Astrocyte of the spinal cord (primary cell): ENCODE measurements around the gene PCDHB15.
A peak's percentile ranks its signal among the peaks of the same experiment; 100 is the strongest.
"Not testable (repeated sequence)": the region's sequence is repeated elsewhere in the genome, so short reads cannot be mapped to it uniquely, and the experiment has no call there.

Experiments
- DNase-seq: peaks from one replicate; pipeline ENCODE4 v3.0.0; 2011; ENCODE audit warnings: low read depth, low spot score
- H3K4me3 ChIP-seq: 2 replicates; pipeline ENCODE4 v1.5.1; 2011; ENCODE audit warnings: low read depth, mild to moderate bottlenecking, low read length, moderate library complexity
- in situ Hi-C: cut with HindIII; loops from 2 replicates; pipeline ENCODE4 v1.10.0; 2017; ENCODE audit warnings: low sequenced_read_pairs
- TF ChIP-seq, protein P1 (sequence below): IDR thresholded peaks from 2 replicates; pipeline ENCODE4 v1.5.1; 2012; ENCODE audit warnings: low read depth, mild to moderate bottlenecking, low read length, inconsistent platforms

Gene PCDHB15

DNA sequence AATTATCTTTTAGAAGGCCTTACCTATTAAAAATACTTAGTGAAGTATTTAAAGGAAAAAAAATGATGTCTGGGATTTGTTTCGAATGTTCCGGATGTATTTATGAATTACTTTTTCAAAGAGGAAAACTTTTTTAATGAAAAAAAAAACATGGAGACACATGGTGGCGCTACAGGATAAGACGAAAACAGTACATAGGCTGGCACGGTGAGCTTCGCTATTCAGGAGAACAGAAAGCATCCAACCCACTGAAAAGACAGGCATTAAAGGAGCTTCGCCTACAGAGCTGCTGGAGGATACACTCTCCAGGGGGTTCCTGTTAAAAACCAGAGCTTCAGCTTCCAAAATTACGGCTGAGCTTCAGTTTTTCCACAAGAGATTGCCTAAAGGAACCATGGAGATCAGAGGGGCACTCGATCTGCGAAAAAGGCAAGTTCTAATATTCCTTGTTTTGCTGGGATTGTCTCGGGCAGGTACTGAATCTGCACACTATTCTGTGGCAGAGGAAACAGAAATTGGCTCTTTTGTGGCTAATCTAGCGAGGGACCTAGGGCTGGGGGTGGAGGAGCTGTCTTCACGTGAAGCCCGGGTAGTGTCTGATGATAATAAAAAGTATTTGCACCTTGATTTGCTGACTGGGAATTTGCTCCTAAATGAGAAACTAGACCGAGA lies 21.9 kb upstream of the PCDHB15 start, which contains the start of gene PCDHB14:
TSS of gene PCDHB14 (plus strand) at position 232 of the 672 bp plus-strand sequence. CDS start at position 395, 163 bp downstream.
- in situ Hi-C loops = no loop called here
- H3K4me3 ChIP-seq = no peak within 1 kb of the TSS
- TF ChIP-seq, protein P1, sequence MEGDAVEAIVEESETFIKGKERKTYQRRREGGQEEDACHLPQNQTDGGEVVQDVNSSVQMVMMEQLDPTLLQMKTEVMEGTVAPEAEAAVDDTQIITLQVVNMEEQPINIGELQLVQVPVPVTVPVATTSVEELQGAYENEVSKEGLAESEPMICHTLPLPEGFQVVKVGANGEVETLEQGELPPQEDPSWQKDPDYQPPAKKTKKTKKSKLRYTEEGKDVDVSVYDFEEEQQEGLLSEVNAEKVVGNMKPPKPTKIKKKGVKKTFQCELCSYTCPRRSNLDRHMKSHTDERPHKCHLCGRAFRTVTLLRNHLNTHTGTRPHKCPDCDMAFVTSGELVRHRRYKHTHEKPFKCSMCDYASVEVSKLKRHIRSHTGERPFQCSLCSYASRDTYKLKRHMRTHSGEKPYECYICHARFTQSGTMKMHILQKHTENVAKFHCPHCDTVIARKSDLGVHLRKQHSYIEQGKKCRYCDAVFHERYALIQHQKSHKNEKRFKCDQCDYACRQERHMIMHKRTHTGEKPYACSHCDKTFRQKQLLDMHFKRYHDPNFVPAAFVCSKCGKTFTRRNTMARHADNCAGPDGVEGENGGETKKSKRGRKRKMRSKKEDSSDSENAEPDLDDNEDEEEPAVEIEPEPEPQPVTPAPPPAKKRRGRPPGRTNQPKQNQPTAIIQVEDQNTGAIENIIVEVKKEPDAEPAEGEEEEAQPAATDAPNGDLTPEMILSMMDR = no peak
- DNase-seq = no peak

DNA sequence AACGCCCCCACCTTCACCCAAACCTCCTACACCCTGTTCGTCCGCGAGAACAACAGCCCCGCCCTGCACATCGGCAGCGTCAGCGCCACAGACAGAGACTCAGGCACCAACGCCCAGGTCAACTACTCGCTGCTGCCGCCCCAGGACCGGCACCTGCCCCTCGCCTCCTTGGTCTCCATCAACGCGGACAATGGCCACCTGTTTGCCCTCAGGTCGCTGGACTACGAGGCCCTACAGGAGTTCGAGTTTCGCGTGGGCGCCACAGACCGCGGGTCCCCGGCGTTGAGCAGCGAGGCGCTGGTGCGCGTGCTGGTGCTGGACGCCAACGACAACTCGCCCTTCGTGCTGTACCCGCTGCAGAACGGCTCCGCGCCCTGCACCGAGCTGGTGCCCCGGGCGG lies 20.4 kb upstream of the PCDHB15 start:
- DNase-seq, in situ Hi-C loops, H3K4me3 ChIP-seq: not testable (repeated sequence)

DNA sequence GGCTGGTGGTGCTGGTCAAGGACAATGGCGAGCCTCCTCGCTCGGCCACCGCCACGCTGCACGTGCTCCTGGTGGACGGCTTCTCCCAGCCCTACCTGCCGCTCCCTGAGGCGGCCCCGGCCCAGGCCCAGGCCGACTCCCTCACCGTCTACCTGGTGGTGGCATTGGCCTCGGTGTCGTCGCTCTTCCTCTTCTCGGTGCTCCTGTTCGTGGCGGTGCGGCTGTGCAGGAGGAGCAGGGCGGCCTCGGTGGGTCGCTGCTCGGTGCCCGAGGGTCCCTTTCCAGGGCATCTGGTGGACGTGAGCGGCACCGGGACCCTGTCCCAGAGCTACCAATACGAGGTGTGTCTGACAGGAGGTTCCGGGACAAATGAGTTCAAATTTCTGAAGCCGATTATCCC lies 19.8 kb upstream of the PCDHB15 start:
- DNase-seq, H3K4me3 ChIP-seq, in situ Hi-C loops: not testable (repeated sequence)

DNA sequence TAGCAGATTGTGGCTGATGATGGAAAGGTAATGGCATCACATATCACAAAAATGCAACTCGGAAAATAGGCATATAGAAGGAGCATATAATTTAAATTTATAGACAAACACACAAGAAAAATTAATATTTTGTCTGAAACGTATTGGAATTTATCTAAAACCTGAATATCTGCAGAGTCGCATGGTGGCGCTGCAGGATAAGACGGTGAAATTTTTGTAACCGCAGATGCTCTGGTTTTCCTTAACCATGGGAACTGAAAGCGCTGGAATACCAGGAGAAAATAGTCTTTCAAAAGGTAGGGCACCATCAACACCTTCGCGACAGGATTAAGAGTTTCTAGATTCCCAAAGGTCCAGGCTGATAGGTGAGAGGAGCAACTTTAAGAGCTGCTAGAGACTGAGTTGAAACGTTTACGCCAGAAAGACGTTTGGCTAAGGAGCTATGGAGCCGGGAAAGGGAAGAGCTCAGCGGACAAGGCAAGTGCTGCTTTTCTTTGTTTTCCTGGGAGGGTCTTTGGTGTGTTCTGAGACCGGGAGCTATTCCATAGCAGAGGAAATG lies 11.0 kb upstream of the PCDHB15 start:
- no peak for DNase-seq
- TF ChIP-seq, protein P1 = peak; percentile 4
- in situ Hi-C loops = no loop called here
- no peak overlapping the region for H3K4me3 ChIP-seq

DNA sequence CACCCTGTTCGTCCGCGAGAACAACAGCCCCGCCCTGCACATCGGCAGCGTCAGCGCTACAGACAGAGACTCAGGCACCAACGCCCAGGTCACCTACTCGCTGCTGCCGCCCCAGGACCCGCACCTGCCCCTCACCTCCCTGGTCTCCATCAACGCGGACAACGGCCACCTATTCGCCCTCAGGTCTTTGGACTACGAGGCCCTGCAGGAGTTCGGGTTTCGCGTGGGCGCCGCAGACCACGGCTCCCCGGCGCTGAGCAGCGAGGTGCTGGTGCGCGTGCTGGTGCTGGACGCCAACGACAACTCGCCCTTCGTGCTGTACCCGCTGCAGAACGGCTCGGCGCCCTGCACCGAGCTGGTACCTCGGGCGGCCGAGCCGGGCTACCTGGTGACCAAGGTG lies 9.3 kb upstream of the PCDHB15 start:
- H3K4me3 ChIP-seq, in situ Hi-C loops, DNase-seq: not testable (repeated sequence)

DNA sequence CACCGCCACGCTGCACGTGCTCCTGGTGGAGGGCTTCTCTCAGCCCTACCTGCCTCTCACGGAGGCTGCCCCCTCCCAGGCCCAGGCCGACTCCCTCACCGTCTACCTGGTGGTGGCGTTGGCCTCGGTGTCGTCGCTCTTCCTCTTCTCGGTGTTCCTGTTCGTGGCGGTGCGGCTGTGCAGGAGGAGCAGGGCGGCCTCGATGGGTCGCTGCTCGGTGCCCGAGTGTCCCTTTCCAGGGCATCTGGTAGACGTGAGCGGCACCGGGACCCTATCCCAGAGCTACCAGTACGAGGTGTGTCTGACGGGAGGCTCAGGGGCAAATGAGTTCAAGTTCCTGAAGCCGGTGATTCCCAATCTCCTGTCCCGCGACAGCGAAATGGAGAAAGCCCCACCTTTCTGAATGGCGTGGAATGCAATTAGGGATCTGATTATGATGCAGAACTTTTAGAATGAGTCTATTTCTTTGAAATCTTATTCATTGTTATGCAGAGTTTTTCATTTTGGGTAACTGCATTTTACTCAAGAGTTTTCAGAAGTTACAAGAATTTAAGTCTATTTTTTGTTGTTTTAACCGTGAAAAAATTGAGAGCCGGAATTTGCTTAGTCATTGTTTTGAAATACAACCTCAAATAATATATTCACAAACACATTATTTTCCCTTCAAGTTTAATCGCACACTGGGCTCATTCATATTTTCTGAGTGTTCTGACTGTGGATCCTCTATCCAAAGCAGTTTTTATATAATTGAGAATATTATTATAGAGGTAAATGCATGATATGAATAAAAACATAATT lies 8.5 kb upstream of the PCDHB15 start:
- TF ChIP-seq, protein P1 = no peak
- no peak for DNase-seq
- in situ Hi-C loops = no loop called here
- no peak overlapping the region for H3K4me3 ChIP-seq

DNA sequence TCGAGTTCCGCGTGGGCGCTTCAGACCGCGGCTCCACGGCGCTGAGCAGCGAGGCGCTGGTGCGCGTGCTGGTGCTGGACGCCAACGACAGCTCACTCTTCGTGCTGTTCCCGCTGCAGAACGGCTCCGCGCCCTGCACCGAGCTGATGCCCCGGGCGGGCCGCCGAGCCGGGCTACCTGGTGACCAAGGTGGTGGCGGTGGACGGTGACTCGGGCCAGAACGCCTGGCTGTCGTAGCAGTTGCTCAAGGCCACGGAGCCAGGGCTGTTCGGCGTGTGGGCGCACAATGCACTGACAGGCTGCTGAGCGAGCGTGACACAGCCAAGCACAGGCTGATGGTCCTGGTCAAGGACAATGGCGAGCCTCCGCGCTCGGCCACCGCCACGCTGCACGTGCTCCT lies 3.7 kb upstream of the PCDHB15 start:
- in situ Hi-C loops = no loop called here
- H3K4me3 ChIP-seq = no peak overlapping the region
- DNase-seq = no peak
- TF ChIP-seq, protein P1 = no peak

DNA sequence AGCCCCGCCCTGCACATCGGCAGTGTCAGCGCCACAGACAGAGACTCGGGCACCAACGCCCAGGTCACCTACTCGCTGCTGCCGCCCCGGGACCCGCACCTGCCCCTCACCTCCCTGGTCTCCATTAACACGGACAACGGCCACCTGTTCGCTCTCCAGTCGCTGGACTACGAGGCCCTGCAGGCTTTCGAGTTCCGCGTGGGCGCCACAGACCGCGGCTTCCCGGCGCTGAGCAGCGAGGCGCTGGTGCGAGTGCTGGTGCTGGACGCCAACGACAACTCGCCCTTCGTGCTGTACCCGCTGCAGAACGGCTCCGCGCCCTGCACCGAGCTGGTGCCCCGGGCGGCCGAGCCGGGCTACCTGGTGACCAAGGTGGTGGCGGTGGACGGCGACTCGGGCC lies 1.8 kb downstream of the PCDHB15 start:
- DNase-seq, in situ Hi-C loops: not testable (repeated sequence)

DNA sequence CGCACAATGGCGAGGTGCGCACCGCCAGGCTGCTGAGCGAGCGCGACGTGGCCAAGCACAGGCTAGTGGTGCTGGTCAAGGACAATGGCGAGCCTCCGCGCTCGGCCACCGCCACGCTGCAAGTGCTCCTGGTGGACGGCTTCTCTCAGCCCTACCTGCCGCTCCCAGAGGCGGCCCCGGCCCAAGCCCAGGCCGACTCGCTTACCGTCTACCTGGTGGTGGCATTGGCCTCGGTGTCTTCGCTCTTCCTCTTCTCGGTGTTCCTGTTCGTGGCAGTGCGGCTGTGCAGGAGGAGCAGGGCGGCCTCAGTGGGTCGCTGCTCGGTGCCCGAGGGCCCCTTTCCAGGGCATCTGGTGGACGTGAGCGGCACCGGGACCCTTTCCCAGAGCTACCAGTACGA lies 2.2 kb downstream of the PCDHB15 start:
- DNase-seq, in situ Hi-C loops, H3K4me3 ChIP-seq: not testable (repeated sequence)

More for the DNA sequence above, 1.8 kb downstream of the PCDHB15 start:
- H3K4me3 ChIP-seq = not testable (repeated sequence)
